Liver (tissue), 9 donors: ENCODE data around the gene SLC25A42. TPM values are rescaled to one million over a fixed set of nuclear protein-coding genes. Genes with fewer than 3 reads are reported as not detected.

ENCODE experiments used
- DNase-seq: peaks from one replicate; pipeline ENCODE4 v3.0.0-alpha.2; 2017; ENCODE audit warnings: low spot score
- H3K27ac ChIP-seq, 2 donors: one replicate each; pipeline ENCODE4 v1.7.0; 2013; ENCODE audit warnings: inconsistent platforms in 2 of 2, low read length in 2 of 2, control low read depth in 1 of 2, low read depth in 1 of 2, mild to moderate bottlenecking in 1 of 2
- H3K27me3 ChIP-seq, 4 donors: one replicate each; pipeline versions ENCODE4 v1.6.1 to v1.7.0; 2013; ENCODE audit warnings: low read length in 3 of 4, inconsistent platforms in 1 of 4, mild to moderate bottlenecking in 1 of 4, moderate library complexity in 1 of 4; ENCODE audit not compliant: control insufficient read depth in 4 of 4, insufficient read depth in 4 of 4
- H3K36me3 ChIP-seq, 4 donors: one replicate each; pipeline versions ENCODE4 v1.6.1 to v1.7.0; 2013; ENCODE audit warnings: low read length in 3 of 4, mild to moderate bottlenecking in 3 of 4, low read depth in 1 of 4, moderate library complexity in 1 of 4; ENCODE audit not compliant: control insufficient read depth in 4 of 4, insufficient read depth in 3 of 4
- H3K4me1 ChIP-seq, 4 donors: one replicate each; pipeline versions ENCODE4 v1.6.1 to v1.7.0; 2013; ENCODE audit warnings: low read length in 3 of 4, mild to moderate bottlenecking in 3 of 4, moderate library complexity in 1 of 4; ENCODE audit not compliant: control insufficient read depth in 4 of 4, insufficient read depth in 4 of 4
- H3K4me3 ChIP-seq, 3 donors: one replicate each; pipeline versions ENCODE4 v1.6.1 to v1.7.0; 2013; ENCODE audit warnings: low read length in 3 of 3, control low read depth in 1 of 3, low read depth in 1 of 3, mild to moderate bottlenecking in 1 of 3
- H3K9ac ChIP-seq, 2 donors: one replicate each; pipeline ENCODE4 v1.7.0; 2013; ENCODE audit warnings: low read length in 2 of 2, mild to moderate bottlenecking in 2 of 2, moderate library complexity in 2 of 2, control low read depth in 1 of 2, low read depth in 1 of 2
- H3K9me3 ChIP-seq, 4 donors: one replicate each; pipeline versions ENCODE4 v1.6.1 to v1.7.0; 2013; ENCODE audit warnings: low read length in 3 of 4; ENCODE audit not compliant: control insufficient read depth in 4 of 4
- ATF3 ChIP-seq: IDR thresholded peaks from 2 replicates; pipeline ENCODE4 v1.6.1; 2016; ENCODE audit warnings: antibody characterized with exemption
- CTCF ChIP-seq: fragments of 150-350 bp; IDR thresholded peaks from 2 replicates; pipeline ENCODE4 v1.5.1; 2017; ENCODE audit warnings: improper control_type of control experiment, low read depth, low read length; ENCODE audit not compliant: missing input control
- EGR1 ChIP-seq, 2 donors: IDR thresholded peaks; 2 replicates each; pipeline ENCODE4 v1.6.1; 2016 to 2018; ENCODE audit warnings: antibody characterized with exemption in 2 of 2, low read depth in 2 of 2
- FOXA1 ChIP-seq: IDR thresholded peaks from 2 replicates; pipeline ENCODE4 v1.6.1; 2016; ENCODE audit warnings: antibody characterized with exemption
- FOXA2 ChIP-seq: IDR thresholded peaks from 2 replicates; pipeline ENCODE4 v1.6.1; 2016; ENCODE audit warnings: antibody characterized with exemption
- GABPA ChIP-seq, 2 donors: IDR thresholded peaks in 1 of 2; conservative IDR thresholded peaks in 1 of 2; 2 replicates each; pipeline ENCODE4 v1.6.1; 2016; ENCODE audit warnings: antibody characterized with exemption in 2 of 2, mild to moderate bottlenecking in 1 of 2, moderate library complexity in 1 of 2
- HNF4A ChIP-seq, 2 donors: conservative IDR thresholded peaks; 2 replicates each; pipeline ENCODE4 v1.6.1; 2016; ENCODE audit warnings: antibody characterized with exemption in 2 of 2, mild to moderate bottlenecking in 2 of 2
- HNF4G ChIP-seq: IDR thresholded peaks from 2 replicates; pipeline ENCODE4 v1.6.1; 2016; ENCODE audit warnings: antibody characterized with exemption
- JUND ChIP-seq, 2 donors: IDR thresholded peaks; 2 replicates each; pipeline ENCODE4 v1.6.1; 2016; ENCODE audit warnings: antibody characterized with exemption in 2 of 2
- MAX ChIP-seq: IDR thresholded peaks from 2 replicates; pipeline ENCODE4 v1.6.1; 2016; ENCODE audit warnings: antibody characterized with exemption
- NR2F2 ChIP-seq: IDR thresholded peaks from 2 replicates; pipeline ENCODE4 v1.6.1; 2016; ENCODE audit warnings: antibody characterized with exemption
- RAD21 ChIP-seq, 2 donors: IDR thresholded peaks; 2 replicates each; pipeline ENCODE4 v1.6.1; 2016; ENCODE audit warnings: antibody characterized with exemption in 2 of 2, mild to moderate bottlenecking in 2 of 2
- REST ChIP-seq: IDR thresholded peaks from 2 replicates; pipeline ENCODE4 v1.6.1; 2016; ENCODE audit warnings: antibody characterized with exemption, mild to moderate bottlenecking
- RXRA ChIP-seq, 2 donors: IDR thresholded peaks; 2 replicates each; pipeline ENCODE4 v1.6.1; 2017 to 2018; ENCODE audit warnings: antibody characterized with exemption in 2 of 2, mild to moderate bottlenecking in 1 of 2
- SP1 ChIP-seq: IDR thresholded peaks from 2 replicates; pipeline ENCODE4 v1.6.1; 2018; ENCODE audit warnings: antibody characterized with exemption, mild to moderate bottlenecking
- TAF1 ChIP-seq: conservative IDR thresholded peaks from 2 replicates; pipeline ENCODE4 v1.6.1; 2016; ENCODE audit warnings: antibody characterized with exemption, mild to moderate bottlenecking
- YY1 ChIP-seq: IDR thresholded peaks from 2 replicates; pipeline ENCODE4 v1.6.1; 2016; ENCODE audit warnings: antibody characterized with exemption, mild to moderate bottlenecking
- ZBTB33 ChIP-seq: IDR thresholded peaks from 2 replicates; pipeline ENCODE4 v1.6.1; 2016; ENCODE audit warnings: antibody characterized with exemption
- WGBS: extraction: QIAGEN DNeasy Blood & Tissue Kit; methylation state at CpG from one replicate; pipeline ENCODE4 v1.1.7; 2013; 5-methylcytosine and 5-hydroxymethylcytosine counted together
- polyA plus RNA-seq, 2 donors: library from polyadenylated mRNA; stranded (reverse) in 1 of 2; unstranded in 1 of 2; fragments of 200-250 nt in 1 of 2; fragments of >200 nt in 1 of 2; fragmentation: Nextera tagmentation in 1 of 2; extraction: Ambion mirVana in 1 of 2; gene quantifications; one replicate each; pipeline versions ENCODE4 v1.2.1 to v1.2.3, GENCODE V29; 2013 to 2015
- total RNA-seq, 2 donors: library from RNA; depleted of rRNA; stranded (reverse); fragments of >200 nt; gene quantifications; one replicate each; pipeline ENCODE4 v1.2.3, GENCODE V29; 2014
- donor health status: healthy.
- donor health status: healthy.
- donor health status: healthy.
- donor health status: healthy.
- donor health status: healthy.

The SLC25A42 gene
- total and polyA plus RNA-seq, 4 donors, result 24.7 to 89.6 (median 60.2) TPM

GRCh38 chr19:19025861-19026260, 37.9 kb upstream of the SLC25A42 start (continued):
- TF ChIP-seq TAF1 (no peak), HNF4G (no peak), RXRA (IDR thresholded peaks at IDR 0.05) (no peak)

GRCh38 chr19:19026299-19026971, 37.4 kb upstream of the SLC25A42 start:
- WGBS, result 35% methylated on average over 10 of the region's 10 CpGs
- DNase-seq, result no peak
- Histone ChIP-seq H3K27me3 (no peaks in the 10 kb centered on the region), H3K9ac (no peak overlapping the region), H3K9me3 (no peaks in the 10 kb centered on the region), H3K36me3 (peaks cover 6 to 41% (median 26%) of the 10 kb centered on the region in 4 donors), H3K4me3 (no peak overlapping the region), H3K27ac (peak overlapping the region; percentile 5 to 15), H3K4me1 (peaks cover 4 to 27% (median 25%) of the 10 kb centered on the region in 4 donors)
- TF ChIP-seq FOXA1, result no peak
- TF ChIP-seq JUND (IDR thresholded peaks at IDR 0.05), result no peak
- TF ChIP-seq CTCF, result peak; percentile 41
- TF ChIP-seq GABPA (IDR thresholded peaks at IDR 0.05 in 1 of 2, conservative IDR thresholded peaks at IDR 0.05 in 1 of 2), result no peak
- TF ChIP-seq HNF4A (conservative IDR thresholded peaks at IDR 0.05), result peak; percentile 31 to 33
- no peak for TF ChIP-seq REST
- TF ChIP-seq TAF1, result no peak
- TF ChIP-seq FOXA2, result no peak
- TF ChIP-seq EGR1 (IDR thresholded peaks at IDR 0.05; ENCODE audit: low read depth in 2 of 2), result no peak
- TF ChIP-seq ATF3, result no peak
- peak; percentile 70 to 85 for TF ChIP-seq RXRA (IDR thresholded peaks at IDR 0.05)
- TF ChIP-seq MAX, result no peak
- TF ChIP-seq RAD21 (IDR thresholded peaks at IDR 0.05), result peak; percentile 75 to 76
- TF ChIP-seq YY1, result peak; percentile 62
- TF ChIP-seq HNF4G, result no peak
- no peak for TF ChIP-seq NR2F2
- no peak for TF ChIP-seq ZBTB33
- peak; percentile 35 for TF ChIP-seq SP1
